ENCODE data around the gene SORBS2. TPM values are rescaled to one million over a fixed set of nuclear protein-coding genes. Genes with fewer than 3 reads are reported as not detected.

Gene SORBS2
- total and polyA plus RNA-seq, 2 of the 4 experiments (the other 2 are of a cell fraction): 0.18 TPM; not detected in 1

- no TSS peak for BruUV-seq (replicated peaks)
Measured at GRCh38 chr4:185662030-185662778, 149.8 kb downstream of the SORBS2 start.

More at GRCh38 chr4:185662030-185662778, 149.8 kb downstream of the SORBS2 start:
- Histone ChIP-seq H4K20me1 (ENCODE audit: insufficient read depth, low read length) (no peaks in the 10 kb centered on the region), H2BK20ac (ENCODE audit: low read depth, low read length) (no peak overlapping the region), H2AK9ac (replicated peaks; ENCODE audit: low read depth, low read length, poor library complexity) (no peak overlapping the region), H3K27me3 (ENCODE audit: control insufficient read depth, insufficient read depth, low read length) (peaks cover 16% of the 10 kb centered on the region), H3K9me1 (ENCODE audit: insufficient read depth, low read length) (no peaks in the 10 kb centered on the region), H3K4me1 (ENCODE audit: control insufficient read depth, insufficient read depth, low read length) (no peaks in the 10 kb centered on the region), H3K4me2 (ENCODE audit: low read depth, low read length) (no peak overlapping the region), H3K79me1 (ENCODE audit: low read depth in 1 of 2, low read length in 2 of 2) (no peaks in the 10 kb centered on the region), H3K4me3 (ENCODE audit: insufficient read depth, low read depth, low read length) (no peak overlapping the region), H3K27ac (ENCODE audit: insufficient read depth, low read length) (no peak overlapping the region), H2AFZ (replicated peaks; ENCODE audit: low read length, poor library complexity) (no peak overlapping the region), H4K8ac (ENCODE audit: low read depth in 2 of 2, low read length in 2 of 2) (no peak overlapping the region), H3K9ac (ENCODE audit: low read depth, low read length) (no peak overlapping the region), H3K56ac (ENCODE audit: extremely low read depth, insufficient read depth, low read length) (no peak overlapping the region), H2AK5ac (ENCODE audit: low read depth, low read length) (no peak overlapping the region), H3K36me3 (ENCODE audit: control insufficient read depth, insufficient read depth, low read length) (no peaks in the 10 kb centered on the region), H3K14ac (replicated peaks; ENCODE audit: low read depth, low read length) (no peak overlapping the region), H4K91ac (ENCODE audit: insufficient read depth, low read depth, low read length) (no peak overlapping the region), H3K4ac (ENCODE audit: low read depth, low read length) (no peak overlapping the region), H2BK120ac (ENCODE audit: low read depth, low read length) (no peak overlapping the region), H2BK15ac (ENCODE audit: low read depth, low read length) (no peak overlapping the region), H3K23ac (ENCODE audit: low read depth, low read length) (no peak overlapping the region), H2BK5ac (ENCODE audit: low read depth, low read length, poor library complexity, severe bottlenecking) (no peak overlapping the region), H3K18ac (ENCODE audit: low read depth, low read length) (no peak overlapping the region), H3K9me3 (ENCODE audit: control insufficient read depth, insufficient read depth, low read length) (no peaks in the 10 kb centered on the region), H4K5ac (ENCODE audit: low read depth, low read length) (no peak overlapping the region)
- ATAC-seq (ENCODE audit: low read depth) (no peak), DNase-seq (no peak)
- ChIA-PET CTCF (interaction anchor here (0.6 to 1.4 kb wide), 2 partner anchors 360 to 583 kb away, joined by 3 to 4 read pairs; no protein-coding TSS in a partner anchor), POLR2A (ENCODE audit: unreplicated experiment) (no interaction called here)
- dilution Hi-C loops (cut with HindIII; ENCODE audit: low sequenced_read_pairs, unreplicated experiment) (no loop called here), intact Hi-C loops (cut with micrococcal nuclease) (no loop called here), in situ Hi-C loops (cut with MboI; ENCODE audit: low sequenced_read_pairs) (no loop called here)
- 88% methylated on average over 5 of the region's 15 CpGs; no CpG with 5 or more reads in 1 of the 2 experiments for WGBS, 2 experiments (ENCODE audit: extremely low coverage in 2 of 2, insufficient read length in 1 of 2)
- TF ChIP-seq ELK1 (IDR thresholded peaks at IDR 0.05; ENCODE audit: borderline replicate concordance, low read depth, low read length): no peak

Data from IMR-90 (cell line).